HG02763 (cell line): ENCODE data around the gene ACKR1.

Source experiments
- ATAC-seq: cut with Tn5 transposase; IDR thresholded peaks from one replicate; pipeline ENCODE4 v1.9.1; 2021; ENCODE audit warnings: mild to moderate bottlenecking, moderate library complexity; ENCODE audit not compliant: unreplicated experiment

Gene ACKR1, protein sequence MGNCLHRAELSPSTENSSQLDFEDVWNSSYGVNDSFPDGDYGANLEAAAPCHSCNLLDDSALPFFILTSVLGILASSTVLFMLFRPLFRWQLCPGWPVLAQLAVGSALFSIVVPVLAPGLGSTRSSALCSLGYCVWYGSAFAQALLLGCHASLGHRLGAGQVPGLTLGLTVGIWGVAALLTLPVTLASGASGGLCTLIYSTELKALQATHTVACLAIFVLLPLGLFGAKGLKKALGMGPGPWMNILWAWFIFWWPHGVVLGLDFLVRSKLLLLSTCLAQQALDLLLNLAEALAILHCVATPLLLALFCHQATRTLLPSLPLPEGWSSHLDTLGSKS

DNA sequence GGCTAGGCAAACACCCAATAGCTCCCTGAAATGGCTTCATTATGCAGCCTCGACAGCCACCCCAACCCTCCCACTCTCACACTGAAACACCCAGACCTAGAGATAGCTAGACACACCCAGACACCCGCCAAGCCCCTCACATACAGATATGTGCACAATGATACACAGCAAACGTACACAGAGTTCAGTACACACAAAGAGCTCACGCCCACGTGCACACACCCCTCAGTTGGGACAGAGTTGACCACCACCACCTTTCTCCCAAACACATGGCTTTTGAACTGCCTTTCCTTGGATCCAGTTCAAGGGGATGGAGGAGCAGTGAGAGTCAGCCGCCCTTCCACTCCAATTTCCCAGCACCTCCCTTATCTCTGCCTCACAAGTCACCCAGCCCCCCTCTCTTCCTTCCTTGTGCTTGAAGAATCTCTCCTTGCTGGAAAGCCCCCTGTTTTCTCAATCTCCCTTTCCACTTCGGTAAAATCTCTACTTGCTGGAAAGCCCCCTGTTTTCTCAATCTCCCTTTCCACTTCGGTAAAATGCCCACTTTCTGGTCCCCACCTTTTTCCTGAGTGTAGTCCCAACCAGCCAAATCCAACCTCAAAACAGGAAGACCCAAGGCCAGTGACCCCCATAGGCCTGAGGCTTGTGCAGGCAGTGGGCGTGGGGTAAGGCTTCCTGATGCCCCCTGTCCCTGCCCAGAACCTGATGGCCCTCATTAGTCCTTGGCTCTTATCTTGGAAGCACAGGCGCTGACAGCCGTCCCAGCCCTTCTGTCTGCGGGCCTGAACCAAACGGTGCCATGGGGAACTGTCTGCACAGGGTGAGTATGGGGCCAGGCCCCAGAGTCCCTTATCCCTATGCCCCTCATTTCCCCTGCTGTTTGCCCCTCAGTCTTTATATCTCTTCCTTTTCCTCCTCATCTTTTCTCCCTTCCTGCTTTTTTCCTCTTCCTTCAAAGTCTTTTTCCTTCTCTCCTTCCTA is at the start of gene ACKR1:
TSS of gene ACKR1 (plus strand) at position 715 of the 981 bp plus-strand sequence. CDS start at position 800, 85 bp downstream.
- ATAC-seq: no peak

DNA sequence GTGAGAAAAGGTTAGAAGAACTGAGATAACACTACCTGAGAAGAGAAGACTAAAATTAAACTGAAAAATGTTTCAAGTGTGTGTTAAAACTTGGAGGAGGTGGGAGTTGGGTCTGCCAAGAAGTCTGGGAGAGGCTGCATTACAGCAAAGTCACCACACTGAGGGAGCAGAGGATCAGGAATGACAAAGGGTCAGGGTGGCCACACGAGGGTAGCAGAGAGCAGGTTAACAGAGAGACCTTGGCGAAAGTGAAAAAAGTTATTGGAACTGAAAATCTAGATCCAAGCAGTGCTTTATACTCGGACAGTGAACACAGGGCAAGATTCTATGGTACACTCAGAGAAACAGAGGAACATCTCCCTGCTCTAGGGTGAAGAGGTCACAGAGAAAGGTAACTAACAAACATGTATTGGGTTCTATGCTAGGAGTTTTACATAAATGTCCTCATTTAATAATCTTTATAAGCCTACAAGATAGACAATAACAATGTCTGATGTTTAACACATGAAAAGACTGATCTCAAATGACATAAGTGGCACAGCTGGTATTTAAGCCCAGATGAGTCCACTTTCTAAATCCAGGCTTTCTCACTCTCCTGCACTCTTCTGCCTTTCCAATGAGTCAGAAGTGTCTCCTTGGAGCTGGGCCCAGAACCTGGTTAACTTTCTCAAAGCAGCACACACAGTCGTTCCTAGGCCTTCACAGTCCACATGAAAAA is 43.5 kb upstream of the ACKR1 start:
- peak; percentile 93 for ATAC-seq

DNA sequence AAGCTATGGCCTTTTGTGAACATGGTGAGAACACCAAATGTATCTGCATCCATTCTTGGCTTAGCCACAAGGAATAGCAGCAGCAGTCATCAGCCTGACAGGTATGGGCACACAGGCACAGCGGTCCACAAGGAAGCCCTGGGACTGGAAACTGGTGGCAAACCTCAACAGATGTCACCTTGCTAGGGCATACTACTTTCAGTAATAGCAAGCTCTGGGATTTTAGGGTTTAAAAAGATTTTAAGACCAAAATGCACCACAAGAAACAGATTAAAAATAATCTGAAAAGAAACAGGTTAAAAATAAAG is 43.0 kb upstream of the ACKR1 start:
- no peak for ATAC-seq

DNA sequence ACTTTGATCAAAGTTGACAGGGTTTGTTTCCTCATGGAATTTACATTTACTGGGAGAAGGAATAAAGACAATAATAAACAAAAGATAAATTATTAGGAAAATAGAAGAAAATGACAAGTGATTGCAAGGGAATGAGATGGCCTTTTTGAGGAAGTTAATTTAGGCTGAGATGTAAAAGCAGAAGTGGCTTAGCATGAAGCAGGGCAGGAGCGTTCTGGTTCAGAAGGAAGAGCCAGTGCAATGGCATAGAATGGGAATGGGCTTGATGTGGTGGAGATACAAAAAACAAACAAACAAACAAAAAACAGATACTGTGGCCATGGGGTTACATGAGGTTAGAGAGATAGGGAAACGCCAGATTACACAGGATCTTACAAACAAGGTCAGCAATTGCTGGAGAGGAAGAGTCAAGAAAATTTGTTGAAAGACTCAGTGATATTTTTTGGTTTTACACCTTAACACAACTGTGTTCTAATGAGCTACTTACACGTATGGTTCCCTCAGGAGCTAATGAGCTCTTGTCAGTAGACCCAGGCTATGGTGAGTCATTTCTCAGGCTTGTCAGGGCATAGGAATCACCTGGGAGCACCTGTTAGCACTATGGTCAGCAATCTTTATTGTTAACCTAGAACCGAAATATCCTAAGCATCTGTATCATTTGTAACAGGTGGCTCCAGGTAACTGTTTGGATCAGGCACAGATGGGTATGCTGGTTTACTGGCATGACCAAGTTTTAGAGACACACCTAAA is 42.0 kb upstream of the ACKR1 start:
- ATAC-seq: no peak

DNA sequence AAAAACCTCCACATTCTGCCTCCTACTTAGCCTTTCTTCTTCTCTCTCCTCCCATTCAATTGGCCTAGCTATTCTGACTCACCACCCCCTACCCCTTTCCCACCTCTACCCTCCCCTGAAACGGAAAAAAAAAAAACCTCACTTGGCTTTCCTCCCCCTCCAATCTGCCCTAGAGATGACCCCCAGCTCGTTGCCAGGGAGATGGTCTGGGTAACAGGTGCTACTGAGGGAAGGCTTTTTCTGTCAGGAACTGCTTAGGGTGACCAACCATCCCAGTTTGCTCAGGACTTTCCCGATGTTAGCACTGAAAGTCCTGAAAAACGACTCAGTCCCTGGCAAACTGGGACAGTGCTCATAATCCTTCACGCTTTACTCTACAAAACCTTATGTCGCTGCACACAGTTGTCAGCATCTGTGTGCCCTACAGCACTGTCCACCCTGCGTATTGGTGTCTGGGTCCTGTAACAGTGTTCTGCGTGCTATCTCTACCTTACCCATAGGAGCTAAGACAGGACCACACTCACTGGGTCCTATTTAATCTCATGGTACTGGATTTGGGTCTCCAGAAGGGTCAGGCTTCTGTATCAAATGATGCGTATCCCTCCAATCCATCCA is 41.0 kb upstream of the ACKR1 start:
- ATAC-seq: no peak

DNA sequence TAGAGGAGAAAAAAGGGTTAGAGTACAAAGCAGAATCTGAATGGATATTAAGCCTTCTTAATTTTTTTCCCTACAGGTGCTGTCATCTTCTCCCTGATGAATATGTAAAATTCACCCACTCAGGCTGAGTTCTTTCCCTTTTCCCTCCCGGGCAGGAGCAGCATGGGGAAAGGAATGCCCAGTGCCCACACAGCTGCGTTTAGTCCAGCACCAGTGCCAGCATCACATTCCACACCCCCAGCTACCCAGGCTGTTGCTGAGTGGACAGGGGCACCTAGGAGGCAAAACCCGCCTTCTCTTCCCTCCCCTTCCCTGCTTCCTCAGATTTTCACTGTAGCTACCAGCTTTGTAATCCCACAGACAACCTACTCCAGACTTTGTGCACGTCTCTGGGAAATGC is 36.6 kb upstream of the ACKR1 start:
- ATAC-seq: no peak

DNA sequence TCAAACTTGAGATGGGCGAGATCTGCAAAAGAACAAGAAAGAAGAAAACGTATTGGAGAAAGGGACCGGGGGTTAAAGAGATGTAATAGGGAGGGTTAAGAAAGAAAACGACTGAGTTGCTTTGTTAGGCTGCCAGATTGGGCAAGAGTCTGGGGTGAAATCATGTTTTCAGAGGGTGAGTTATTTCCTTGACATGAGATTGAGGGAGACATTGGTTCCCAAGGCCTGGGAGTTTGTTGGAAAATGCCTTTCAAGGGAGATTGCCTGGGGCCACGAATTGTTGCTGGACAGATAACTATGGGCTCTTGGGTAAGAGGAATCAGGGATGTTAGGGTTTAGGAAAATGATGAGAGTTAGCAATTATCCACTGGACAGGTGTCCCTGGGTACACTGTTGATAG is 34.0 kb upstream of the ACKR1 start:
- ATAC-seq: no peak

DNA sequence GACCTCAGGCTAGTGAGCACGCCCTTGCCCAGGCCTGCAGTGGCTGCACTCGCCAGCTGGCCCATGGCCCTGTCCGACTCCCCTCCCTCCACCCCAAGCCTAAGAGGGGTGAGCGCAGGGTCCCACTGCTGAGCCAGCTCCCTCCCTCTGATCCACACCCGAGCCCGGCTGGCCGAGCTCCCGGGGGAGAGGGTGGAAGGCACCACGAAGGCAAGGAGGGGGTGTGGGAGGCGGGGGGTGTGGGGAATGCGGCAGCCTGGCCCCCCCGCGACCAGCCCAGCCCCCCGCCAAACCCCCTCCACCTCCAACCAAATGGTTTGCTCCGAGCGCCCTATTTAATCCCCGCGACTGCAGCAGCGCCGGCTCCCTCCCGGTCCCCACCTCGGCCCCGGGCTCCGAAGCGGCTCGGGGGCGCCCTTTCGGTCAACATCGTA is 33.4 kb upstream of the ACKR1 start, which contains the start of gene CADM3:
TSS of gene CADM3 (plus strand) at position 362 of the 434 bp plus-strand sequence. CDS start 151 bp downstream, outside the sequence.
- no peak for ATAC-seq

DNA sequence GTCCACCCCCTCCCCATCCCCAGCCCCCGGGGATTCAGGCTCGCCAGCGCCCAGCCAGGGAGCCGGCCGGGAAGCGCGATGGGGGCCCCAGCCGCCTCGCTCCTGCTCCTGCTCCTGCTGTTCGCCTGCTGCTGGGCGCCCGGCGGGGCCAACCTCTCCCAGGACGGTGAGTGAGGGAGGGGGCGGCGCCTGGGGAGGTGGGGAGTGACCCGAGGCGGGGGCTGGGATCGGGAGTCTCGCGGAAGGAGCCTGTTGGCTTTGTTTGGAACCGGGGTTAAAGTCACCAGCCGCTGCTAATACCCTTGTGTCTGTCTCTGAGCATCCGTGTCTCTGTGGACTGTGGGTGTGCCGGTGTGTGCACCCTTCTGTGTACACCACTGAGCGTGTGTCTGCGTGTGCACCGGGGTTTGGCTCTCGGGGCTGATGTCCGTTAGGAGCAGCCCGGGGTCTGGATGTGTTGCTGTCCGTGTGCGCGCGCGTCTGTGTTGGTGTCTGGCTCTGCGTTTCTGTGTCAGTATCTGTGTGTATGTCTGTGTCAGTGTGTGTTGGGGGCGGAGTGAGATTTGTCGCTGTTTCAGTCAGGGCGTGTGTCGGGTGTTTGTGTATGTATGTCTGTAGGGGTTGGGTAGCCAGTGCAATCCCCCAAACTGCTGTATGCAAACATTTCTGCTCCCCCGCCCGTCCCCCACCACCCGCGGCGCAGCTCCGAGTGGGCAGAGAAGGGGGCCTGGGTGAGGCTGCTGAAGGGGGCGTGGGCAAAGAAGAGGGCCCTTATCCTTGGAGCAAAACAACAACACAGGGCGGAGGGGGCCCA is 32.8 kb upstream of the ACKR1 start:
- ATAC-seq: no peak

DNA sequence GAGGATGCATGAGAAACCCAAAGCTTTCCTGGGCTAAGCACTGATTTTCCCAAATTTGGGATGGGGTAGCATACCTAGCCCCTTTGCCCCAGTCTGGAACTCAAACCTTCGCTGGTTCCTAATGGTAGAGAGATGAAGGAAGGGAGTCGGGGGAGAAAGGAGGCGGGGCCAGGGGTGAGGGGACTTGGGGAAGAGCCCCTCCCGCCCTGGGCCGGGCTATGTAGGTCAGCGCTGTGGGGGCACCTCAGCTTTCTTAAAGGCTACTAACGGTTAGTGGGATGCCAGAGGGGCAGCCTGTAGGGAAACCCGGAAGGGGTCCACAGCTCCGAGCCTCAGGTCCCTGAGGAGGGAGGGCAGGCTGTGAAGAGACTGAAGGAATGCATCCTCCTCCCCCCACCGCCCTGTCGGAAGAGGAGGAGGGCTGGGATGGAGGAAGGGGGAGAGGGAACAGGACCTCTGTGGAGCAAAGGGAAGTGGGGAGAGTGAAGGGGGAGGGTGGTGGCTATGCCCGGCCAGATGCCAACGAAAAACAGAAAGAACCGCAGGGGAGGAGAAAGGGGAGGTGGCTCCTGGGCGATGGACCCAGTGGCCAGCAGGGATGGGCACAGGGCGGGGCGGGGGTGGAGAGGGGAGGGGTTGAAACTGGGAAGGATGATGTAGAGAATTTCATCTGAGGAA is 31.9 kb upstream of the ACKR1 start:
- ATAC-seq: no peak

DNA sequence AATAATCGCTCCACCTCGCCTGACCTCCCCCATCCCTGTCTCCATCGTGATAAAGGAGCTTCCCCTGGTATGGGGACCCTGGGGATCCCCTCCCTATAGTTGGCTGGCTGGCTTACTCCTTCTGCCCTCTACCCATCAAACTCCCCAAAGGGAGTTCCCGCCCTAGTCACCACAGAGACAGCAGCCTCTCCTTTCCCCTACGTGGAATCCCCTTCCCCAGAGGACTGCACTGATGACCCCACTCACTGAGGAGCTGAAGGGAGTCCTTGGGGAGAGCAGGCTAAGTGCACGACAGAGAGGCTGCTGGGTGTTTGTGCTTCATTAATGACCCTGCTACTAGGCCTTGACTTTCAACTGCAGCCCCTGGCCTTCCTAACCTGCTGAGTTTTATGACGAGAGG is 31.4 kb upstream of the ACKR1 start:
- no peak for ATAC-seq

DNA sequence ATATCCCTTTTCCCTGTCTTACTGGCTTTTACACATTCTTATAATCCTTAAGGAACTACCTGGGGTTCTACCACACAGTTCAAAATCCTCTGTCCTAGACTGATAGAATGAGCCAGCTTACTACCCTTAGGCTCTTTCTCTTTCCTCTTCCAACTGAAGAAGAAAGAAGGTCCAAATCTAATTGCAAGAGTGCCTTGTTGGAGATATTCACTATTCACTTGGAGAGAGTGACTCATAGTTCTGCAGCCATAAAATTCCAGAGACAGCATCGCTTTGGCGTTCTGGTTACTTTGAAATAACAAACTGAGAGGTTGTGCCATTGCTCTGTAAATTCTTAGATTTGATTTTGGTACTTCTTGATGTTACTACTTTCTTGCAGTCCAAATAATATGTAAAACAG is 29.1 kb upstream of the ACKR1 start:
- ATAC-seq: no peak

DNA sequence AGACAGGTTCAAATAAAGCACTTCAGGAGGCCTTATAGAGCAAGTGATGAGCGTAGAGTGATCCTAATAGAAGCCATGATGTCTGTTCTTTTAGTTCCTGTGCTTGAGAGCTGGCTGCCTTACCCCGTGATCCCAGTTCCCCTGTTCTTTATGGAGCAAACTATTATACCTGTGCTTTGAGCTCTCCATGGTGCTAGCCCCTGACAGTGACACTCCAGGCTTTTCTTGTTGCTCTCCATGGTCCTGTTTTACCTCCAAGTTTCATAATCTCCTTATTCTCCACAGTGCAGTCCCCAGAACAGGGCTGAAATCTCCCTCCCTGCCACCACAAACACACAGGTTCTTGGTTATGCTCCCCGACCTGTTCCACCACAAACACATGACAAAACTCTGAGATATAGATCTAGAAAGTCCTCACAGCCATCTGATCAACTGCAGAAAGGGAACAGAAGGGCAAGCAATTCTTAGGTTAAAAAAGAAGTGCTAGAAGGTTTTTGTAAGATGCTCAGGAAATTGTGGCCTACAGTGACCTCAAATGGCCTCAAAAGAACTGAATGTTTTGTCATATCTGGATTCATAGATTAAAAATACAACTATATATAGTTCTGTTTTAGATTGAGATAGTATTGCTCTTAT is 27.3 kb upstream of the ACKR1 start:
- ATAC-seq: no peak

DNA sequence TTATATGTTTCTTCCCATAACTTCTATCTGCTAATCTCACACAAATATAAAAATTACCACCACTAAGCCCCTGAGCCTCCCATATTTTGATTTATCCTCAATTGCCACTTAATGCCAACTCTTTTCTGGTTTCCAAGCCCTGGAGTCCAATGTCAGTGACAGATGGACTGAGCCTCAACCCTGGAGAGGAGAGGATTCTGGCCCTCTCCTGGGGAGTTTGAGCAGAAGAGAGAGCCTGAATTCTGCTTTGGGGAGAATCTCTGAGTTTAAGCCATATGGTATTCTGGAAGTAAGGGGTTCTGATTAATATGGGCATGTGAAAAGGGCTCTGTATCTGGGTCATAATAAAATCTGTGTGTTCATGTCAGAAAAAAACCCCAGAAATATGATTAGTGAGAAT is 24.8 kb upstream of the ACKR1 start:
- no peak for ATAC-seq

DNA sequence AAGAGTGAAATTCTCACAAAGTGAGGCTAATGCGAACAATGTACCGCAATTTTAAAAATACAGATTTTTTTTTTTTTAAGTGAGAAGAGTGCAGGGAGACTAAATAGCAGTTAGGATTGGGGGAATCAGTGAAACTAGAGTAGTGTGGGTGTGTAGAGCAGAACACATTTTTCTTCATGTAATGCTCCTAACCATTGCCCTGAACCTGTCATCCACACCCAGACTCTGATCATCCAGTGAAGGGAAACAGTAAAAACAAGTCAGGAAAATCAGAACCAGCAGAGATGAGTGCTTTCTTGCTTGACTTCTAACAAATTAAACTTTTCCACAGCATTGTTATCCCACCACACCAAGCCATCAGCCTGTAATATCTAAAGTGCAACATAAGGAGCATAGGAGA is 24.2 kb upstream of the ACKR1 start:
- no peak for ATAC-seq

DNA sequence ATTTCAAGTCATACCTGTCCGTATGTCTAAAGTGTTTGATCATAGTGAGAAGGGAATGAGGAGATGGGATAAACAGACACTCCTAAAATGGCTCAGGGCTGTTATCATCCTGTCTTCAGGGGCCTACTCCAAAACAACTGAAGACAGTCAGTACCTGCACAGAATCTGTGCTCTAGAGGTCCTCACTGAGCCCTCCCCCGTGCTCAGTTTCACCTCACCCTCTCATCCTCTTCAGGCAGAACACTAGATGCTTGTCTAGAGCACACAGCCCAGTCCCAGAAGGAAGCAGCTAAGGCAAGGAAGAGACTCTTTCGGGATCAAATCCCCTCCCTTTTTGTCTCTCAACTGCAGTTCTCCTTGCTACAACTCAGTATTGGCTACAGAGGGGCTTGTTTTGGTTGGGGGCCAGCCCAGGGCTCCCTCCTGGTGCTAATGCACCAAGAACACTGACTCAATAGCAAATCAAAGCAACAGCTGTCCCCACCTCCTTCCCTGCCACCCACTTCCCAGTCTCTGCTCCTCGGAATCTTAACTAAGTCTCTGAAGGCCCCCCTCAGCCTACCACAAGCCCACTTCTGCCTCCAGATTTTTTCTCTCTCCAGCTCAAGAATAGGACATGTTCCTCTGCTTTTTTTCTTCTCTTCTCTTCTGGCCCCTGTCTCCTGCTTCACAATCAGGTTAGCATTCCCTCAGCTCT is 23.2 kb upstream of the ACKR1 start:
- no peak for ATAC-seq

DNA sequence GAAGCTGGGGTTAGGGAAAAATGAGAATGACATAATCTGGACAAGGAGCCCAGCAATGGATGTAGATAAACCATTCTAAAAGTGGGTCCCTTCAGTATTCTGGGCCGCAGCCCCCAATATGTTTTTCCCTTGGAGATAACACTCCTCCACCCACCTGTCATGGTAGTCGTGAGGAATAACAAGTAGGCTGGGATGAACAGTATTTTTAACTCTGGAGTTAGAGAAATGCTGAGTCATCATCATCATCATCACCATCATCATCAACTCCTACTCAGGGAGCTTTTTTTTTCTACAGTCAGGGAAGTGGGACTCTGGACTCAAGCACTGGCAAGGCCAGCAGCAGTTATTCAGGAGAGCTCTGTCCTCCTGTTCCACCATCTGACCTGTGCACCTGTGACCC is 20.5 kb upstream of the ACKR1 start:
- no peak for ATAC-seq

DNA sequence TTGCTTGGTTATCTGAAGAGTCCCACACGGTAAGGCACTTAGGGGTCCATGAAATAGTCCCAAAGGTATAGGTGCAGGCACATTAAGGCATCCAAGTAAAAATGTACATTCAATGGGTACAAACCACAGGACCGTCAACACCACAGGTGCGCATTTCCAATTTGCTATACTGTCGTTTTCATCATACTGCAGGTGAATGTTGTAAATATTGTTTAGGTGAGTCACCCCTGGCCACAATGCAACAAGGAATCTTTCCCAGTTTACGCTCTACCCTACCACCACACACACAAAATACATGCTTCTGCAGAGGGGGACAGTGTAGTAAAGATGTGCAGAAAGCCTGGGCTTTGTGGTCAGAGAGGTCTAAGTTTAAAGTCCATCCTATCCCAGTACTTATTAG is 19.6 kb upstream of the ACKR1 start:
- no peak for ATAC-seq
